Endothelial cell of umbilical vein (primary cell): ENCODE measurements around the gene CNMD. TPM values are rescaled to one million over a fixed set of nuclear protein-coding genes. Genes with fewer than 3 reads are reported as not detected.

ENCODE experiments used
- BruUV-seq: library from RNA; stranded (reverse); fragments of 400-500 nt; replicated peaks from 2 replicates; lab custom pipeline; 2021; lab: Mats Ljungman, UMichigan
- CTCF ChIA-PET: fragments of 300-600, 350-600 bp; sonication (Branson Sonifier 250); formaldehyde crosslinking; loops from one replicate; lab custom pipeline; 2021; ENCODE audit warnings: antibody characterized with exemption, inconsistent platforms; lab: Charles Lee
- POLR2A ChIA-PET: fragments of 300-600, 350-600 bp; sonication (Branson Sonifier 250); formaldehyde crosslinking; loops from one replicate; lab custom pipeline; 2021; ENCODE audit warnings: antibody characterized with exemption, inconsistent platforms; lab: Charles Lee
- DNase-seq: peaks from one replicate; pipeline ENCODE4 v3.0.0-alpha.2; 2011; ENCODE audit warnings: low read depth, low spot score
- FAIRE-seq: peaks from 2 replicates; lab custom pipeline; 2011; peaks lifted over from hg19 to GRCh38; lab: Jason Lieb, UNC
- H2AFZ ChIP-seq: 2 replicates; pipeline ENCODE4 v1.6.0; 2012; ENCODE audit warnings: low read depth, low read length, control low read depth, inconsistent platforms
- H3K27ac ChIP-seq: 2 replicates; pipeline ENCODE4 v1.5.1; 2011; ENCODE audit warnings: low read depth, mild to moderate bottlenecking, control low read depth, low read length, moderate library complexity; ENCODE audit not compliant: insufficient read depth
- H3K27me3 ChIP-seq, 2 experiments: 2 replicates each; pipeline versions ENCODE4 v1.6.0 to v1.6.1; 2011; ENCODE audit warnings: low read length in 2 of 2, mixed read lengths in 1 of 2; ENCODE audit not compliant: control insufficient read depth in 2 of 2, insufficient read depth in 2 of 2
- H3K36me3 ChIP-seq, 2 experiments: 2 replicates in 1 of 2; 3 replicates in 1 of 2; pipeline ENCODE4 v1.5.1; 2011; ENCODE audit warnings: low read length in 2 of 2, mild to moderate bottlenecking in 1 of 2, moderate library complexity in 1 of 2; ENCODE audit not compliant: control insufficient read depth in 2 of 2, insufficient read depth in 2 of 2; ENCODE audit errors: extremely low read depth in 1 of 2
- H3K4me1 ChIP-seq: 3 replicates; pipeline ENCODE4 v1.5.1; 2011; ENCODE audit warnings: mild to moderate bottlenecking, low read length; ENCODE audit not compliant: control insufficient read depth, insufficient read depth; ENCODE audit errors: extremely low read depth
- H3K4me2 ChIP-seq: 2 replicates; pipeline ENCODE4 v1.6.1; 2011; ENCODE audit warnings: low read length, control low read depth, mixed read lengths; ENCODE audit not compliant: insufficient read depth
- H3K4me3 ChIP-seq, 3 experiments: fragments of 200-600 bp in 1 of 3; sonication (generic), shearing (Covaris generic) in 1 of 3; replicated peaks in 1 of 3; 2 replicates each; pipeline ENCODE4 v1.5.1; 2011 to 2016; ENCODE audit warnings: control low read depth in 3 of 3, low read length in 3 of 3, mild to moderate bottlenecking in 2 of 3, inconsistent platforms in 1 of 3, low read depth in 1 of 3, moderate library complexity in 1 of 3; ENCODE audit not compliant: insufficient read depth in 1 of 3
- H3K79me2 ChIP-seq: 2 replicates; pipeline ENCODE4 v1.6.0; 2012; ENCODE audit warnings: low read length, inconsistent platforms; ENCODE audit not compliant: control insufficient read depth, insufficient read depth
- H3K9ac ChIP-seq: replicated peaks from 2 replicates; pipeline ENCODE3; 2011; ENCODE audit warnings: low read length, control low read depth; ENCODE audit not compliant: insufficient read depth; ENCODE audit errors: extremely low read depth
- H3K9me1 ChIP-seq: replicated peaks from 3 replicates; pipeline ENCODE4 v1.6.0; 2011; ENCODE audit warnings: mild to moderate bottlenecking, low read length; ENCODE audit not compliant: control insufficient read depth, insufficient read depth; ENCODE audit errors: extremely low read depth
- H3K9me3 ChIP-seq: replicated peaks from 2 replicates; pipeline ENCODE4 v1.5.1; 2012; ENCODE audit warnings: low read length, inconsistent platforms; ENCODE audit not compliant: control insufficient read depth, insufficient read depth
- H4K20me1 ChIP-seq: replicated peaks from 2 replicates; pipeline ENCODE3; 2011; ENCODE audit warnings: mild to moderate bottlenecking, low read length; ENCODE audit not compliant: control insufficient read depth, insufficient read depth; ENCODE audit errors: extremely low read depth
- EZH2 ChIP-seq: IDR thresholded peaks from 2 replicates; pipeline ENCODE4 v1.6.1; 2012; ENCODE audit warnings: borderline replicate concordance, low read depth, mild to moderate bottlenecking, moderate library complexity, low read length, inconsistent platforms; ENCODE audit not compliant: severe bottlenecking
- FOS ChIP-seq: IDR thresholded peaks from 2 replicates; pipeline ENCODE4 v1.6.1; 2011; ENCODE audit warnings: mild to moderate bottlenecking, low read length, moderate library complexity, borderline replicate concordance; ENCODE audit not compliant: insufficient read depth
- GATA2 ChIP-seq: IDR thresholded peaks from 2 replicates; pipeline ENCODE4 v1.7.0; 2011; ENCODE audit warnings: low read depth, mild to moderate bottlenecking, moderate library complexity, mixed read lengths, low read length; ENCODE audit not compliant: insufficient read length, insufficient read depth
- JUN ChIP-seq: IDR thresholded peaks from 2 replicates; pipeline ENCODE4 v1.6.1; 2011; ENCODE audit warnings: borderline replicate concordance, low read depth; ENCODE audit not compliant: insufficient read length, insufficient read depth
- MYC ChIP-seq: IDR thresholded peaks from one replicate; pipeline ENCODE4 v1.6.1; 2011; ENCODE audit warnings: mild to moderate bottlenecking, low read depth, low read length
- POLR2A ChIP-seq: IDR thresholded peaks from 2 replicates; pipeline ENCODE4 v1.6.1; 2012; ENCODE audit warnings: low read depth, mild to moderate bottlenecking, control low read depth, low read length
- POLR2AphosphoS5 ChIP-seq: IDR thresholded peaks from 2 replicates; pipeline ENCODE4 v1.6.1; 2012; ENCODE audit warnings: low read depth, mild to moderate bottlenecking, control low read depth, low read length, moderate library complexity; ENCODE audit not compliant: insufficient read depth
- dilution Hi-C: fragments of 300-500 bp; cut with MboI; formaldehyde crosslinking; loops from one replicate; pipeline ENCODE4 v1.15.0; 2019; ENCODE audit warnings: low sequenced_read_pairs; ENCODE audit not compliant: extremely low pct_ligation_motif_present
- intact Hi-C: fragments of 100-400 bp; cut with micrococcal nuclease; formaldehyde crosslinking; loops from one replicate; pipeline ENCODE4 v1.10.0; 2022
- polyA plus RNA-seq, 4 experiments: library from polyadenylated mRNA; depleted of rRNA in 3 of 4; stranded (reverse) in 3 of 4; unstranded in 1 of 4; fragments of >200 nt; gene quantifications; 2 replicates each; pipeline versions ENCODE4 v1.2.1 to v1.2.3, GENCODE V29; 2011 to 2012; ENCODE audit warnings: missing spikeins in 1 of 4
- total RNA-seq: library from RNA; stranded (reverse); gene quantifications from 2 replicates; pipeline ENCODE4 v1.2.3, GENCODE V29; 2021
- TF ChIP-seq, protein P1 (sequence below): IDR thresholded peaks from 2 replicates; pipeline ENCODE4 v1.6.1; 2011; ENCODE audit not compliant: insufficient read depth, insufficient read length
- TF ChIP-seq, protein P2 (sequence below), 2 donors: IDR thresholded peaks; 1 replicate in 1 of 2; 2 replicates in 1 of 2; pipeline ENCODE4 v1.5.1; 2011; ENCODE audit warnings: low read length in 2 of 2, mild to moderate bottlenecking in 2 of 2, moderate library complexity in 2 of 2, control low read depth in 1 of 2, inconsistent platforms in 1 of 2, low read depth in 1 of 2; ENCODE audit not compliant: insufficient read depth in 1 of 2; ENCODE audit errors: extremely low read depth in 1 of 2

Gene CNMD
- total and polyA plus RNA-seq, 2 donors (not counting 3 experiments of a cell fraction or from before 2014, with no cell fraction given), result not detected

DNA sequence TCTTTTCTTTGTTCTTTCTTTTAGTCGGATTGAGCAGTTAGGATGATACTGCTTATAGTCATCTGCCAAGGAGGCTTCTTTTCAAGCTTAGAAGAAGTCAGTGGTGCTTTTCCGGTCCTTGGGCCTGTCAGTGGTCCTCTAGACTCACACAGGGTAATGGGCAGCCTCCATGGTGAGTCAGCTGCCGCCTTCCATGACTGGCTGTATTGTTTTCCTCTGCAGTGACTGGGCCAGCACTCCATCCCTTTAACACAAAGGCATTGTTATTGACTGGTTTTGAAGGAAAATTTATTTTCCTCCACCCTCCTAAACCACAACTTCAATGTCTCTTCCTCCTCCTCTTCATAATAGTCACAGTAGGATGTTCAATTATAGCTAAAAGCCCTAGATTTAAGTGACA is 47.1 kb upstream of the CNMD start:
- no TSS peak for BruUV-seq
- Histone ChIP-seq H3K9me1 (no peaks in the 10 kb centered on the region), H2AFZ (no peak overlapping the region), H3K27ac (no peak overlapping the region), H3K36me3 (no peaks in the 10 kb centered on the region), H3K79me2 (no peaks in the 10 kb centered on the region), H3K4me3 (no peak overlapping the region), H3K4me2 (no peak overlapping the region), H3K9ac (no peak overlapping the region), H3K9me3 (no peaks in the 10 kb centered on the region), H4K20me1 (no peaks in the 10 kb centered on the region), H3K4me1 (no peaks in the 10 kb centered on the region), H3K27me3 (no peaks in the 10 kb centered on the region)
- intact Hi-C loops (no loop called here), dilution Hi-C loops (no loop called here)
- ChIA-PET POLR2A (no interaction called here), CTCF (no interaction called here)
- no peak for DNase-seq
- TF ChIP-seq, protein P1, sequence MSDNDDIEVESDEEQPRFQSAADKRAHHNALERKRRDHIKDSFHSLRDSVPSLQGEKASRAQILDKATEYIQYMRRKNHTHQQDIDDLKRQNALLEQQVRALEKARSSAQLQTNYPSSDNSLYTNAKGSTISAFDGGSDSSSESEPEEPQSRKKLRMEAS, result no peak
- TF ChIP-seq POLR2AphosphoS5 (no peak), POLR2A (no peak), FOS (no peak), JUN (no peak), GATA2 (no peak), MYC (no peak), EZH2 (no peak)
- TF ChIP-seq, protein P2, sequence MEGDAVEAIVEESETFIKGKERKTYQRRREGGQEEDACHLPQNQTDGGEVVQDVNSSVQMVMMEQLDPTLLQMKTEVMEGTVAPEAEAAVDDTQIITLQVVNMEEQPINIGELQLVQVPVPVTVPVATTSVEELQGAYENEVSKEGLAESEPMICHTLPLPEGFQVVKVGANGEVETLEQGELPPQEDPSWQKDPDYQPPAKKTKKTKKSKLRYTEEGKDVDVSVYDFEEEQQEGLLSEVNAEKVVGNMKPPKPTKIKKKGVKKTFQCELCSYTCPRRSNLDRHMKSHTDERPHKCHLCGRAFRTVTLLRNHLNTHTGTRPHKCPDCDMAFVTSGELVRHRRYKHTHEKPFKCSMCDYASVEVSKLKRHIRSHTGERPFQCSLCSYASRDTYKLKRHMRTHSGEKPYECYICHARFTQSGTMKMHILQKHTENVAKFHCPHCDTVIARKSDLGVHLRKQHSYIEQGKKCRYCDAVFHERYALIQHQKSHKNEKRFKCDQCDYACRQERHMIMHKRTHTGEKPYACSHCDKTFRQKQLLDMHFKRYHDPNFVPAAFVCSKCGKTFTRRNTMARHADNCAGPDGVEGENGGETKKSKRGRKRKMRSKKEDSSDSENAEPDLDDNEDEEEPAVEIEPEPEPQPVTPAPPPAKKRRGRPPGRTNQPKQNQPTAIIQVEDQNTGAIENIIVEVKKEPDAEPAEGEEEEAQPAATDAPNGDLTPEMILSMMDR (IDR thresholded peaks at IDR 0.05; ENCODE audit: extremely low read depth in 1 of 2, insufficient read depth in 1 of 2, low read depth in 1 of 2, low read length in 2 of 2), result no peak
- no peak for FAIRE-seq
